Embryonic facial prominence (tissue), 1 donor: ENCODE data around the gene CD38.
"Not testable (repeated sequence)": the region's sequence is repeated elsewhere in the genome, so short reads cannot be mapped to it uniquely, and the experiment has no call there.

Source experiments
- DNase-seq: peaks from one replicate; pipeline ENCODE4 v3.0.0-alpha.2; 2016; ENCODE audit errors: extremely low spot score

CD38 gene

DNA sequence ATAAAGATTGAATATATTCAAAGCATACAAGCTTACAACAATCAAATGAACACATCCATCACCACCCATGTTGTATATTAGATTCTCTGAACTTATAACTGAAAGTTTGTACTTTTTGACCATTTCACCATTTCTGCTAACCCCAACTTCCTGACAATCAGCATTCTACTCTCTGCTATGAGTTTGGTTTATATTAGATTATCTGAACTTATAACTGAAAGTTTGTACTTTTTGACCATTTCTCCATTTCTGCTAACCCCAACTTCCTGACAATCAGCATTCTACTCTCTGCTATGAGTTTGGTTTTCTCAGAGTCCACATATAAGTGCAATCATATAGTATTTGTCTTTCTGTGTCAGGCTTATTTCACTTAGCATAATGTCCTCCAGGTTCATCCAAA lies 15.7 kb upstream of the CD38 start:
- DNase-seq: not testable (repeated sequence)

DNA sequence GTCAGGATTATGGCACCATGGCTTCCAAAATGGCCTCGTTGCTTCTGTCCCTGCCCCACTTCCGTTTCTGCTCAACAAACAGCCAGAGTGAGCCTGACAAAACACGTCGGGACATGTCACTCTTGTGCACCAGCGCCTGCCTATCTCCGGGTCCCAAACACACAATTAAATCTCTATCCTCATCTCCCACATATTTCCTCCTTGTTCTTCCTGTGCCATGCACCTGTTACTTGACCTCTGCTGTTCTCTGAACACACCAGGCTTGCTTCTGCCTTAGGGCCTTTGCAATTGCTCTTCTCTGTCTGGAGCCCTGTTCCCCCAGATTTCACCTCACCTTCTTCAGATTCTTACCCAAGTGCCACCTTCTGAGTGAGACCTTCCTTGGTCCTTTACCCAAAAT lies 12.7 kb upstream of the CD38 start:
- DNase-seq: no peak

DNA sequence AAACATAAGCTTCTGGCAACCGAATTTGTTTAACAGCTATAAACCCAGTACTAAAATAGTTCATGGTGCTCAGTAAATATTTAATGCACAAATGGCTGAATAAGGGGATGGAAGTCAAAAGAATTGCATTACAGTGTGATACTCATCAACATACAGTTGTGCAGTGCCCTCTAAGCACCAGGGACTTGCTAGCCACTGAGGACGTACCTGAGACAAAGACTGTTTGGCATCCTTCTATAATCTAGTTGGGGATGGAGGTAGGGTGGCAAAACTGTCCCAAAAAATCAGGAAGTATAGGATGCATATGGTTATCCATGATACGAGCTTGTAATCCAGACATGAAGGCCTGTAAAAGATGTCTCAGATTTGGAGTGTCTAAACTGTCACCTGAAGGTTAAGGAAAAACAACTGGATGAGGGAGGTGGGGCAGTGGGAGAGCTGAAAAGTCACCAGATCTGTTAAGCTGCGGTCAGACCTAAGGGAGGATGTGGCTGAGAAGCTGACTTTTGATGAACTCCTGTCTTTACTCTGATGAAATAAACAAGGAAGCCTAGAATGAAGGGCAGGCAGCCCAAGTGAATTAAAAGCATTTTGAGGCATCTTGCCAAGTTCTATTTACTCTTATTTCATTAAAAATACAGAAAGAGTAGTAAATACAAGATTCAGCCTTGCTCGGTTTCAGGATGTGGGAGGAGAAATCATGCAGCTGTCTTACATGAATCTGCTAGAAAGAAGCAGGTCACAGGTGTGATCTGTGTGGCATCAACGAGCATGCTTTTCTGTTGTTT lies 12.0 kb upstream of the CD38 start:
- DNase-seq: no peak

DNA sequence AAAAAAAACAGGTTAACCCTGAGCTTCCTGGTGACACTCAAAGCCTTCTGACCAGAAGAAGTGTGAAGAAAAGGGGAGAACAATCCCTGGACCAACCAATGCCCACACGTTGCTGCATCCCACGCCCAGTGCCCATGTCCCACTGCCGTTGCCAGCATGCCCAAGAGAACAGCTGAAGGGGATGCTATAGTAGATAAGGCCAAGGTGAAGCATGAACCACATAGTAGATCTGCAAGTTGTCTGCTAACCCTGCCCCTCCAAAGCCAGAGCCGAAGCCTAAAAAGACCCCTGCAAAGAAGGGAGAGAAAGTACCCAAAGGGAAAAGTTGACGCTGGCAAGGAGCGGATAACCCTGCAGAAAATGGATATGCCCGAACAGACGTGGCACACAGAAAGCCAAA lies 11.3 kb upstream of the CD38 start:
- DNase-seq: no peak

DNA sequence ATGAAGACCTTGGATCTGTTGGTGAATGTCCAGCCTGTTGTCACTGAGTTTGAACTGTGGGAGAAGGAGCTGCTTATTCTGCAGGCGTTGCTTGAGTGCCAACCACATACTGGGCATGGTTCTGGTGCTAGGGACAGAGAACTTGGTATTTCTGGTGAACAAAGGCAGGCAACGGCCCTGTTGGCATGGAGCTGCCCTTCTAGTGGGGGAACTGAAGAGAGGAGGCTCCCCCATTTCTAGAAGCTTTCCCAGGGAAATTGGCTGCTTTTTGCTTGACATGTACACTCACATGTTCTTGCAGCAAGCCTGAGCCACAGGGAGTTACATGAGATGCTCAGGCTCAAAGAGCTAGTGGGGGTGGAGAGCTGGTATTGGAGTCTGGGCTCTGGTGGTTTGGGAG lies 8.9 kb upstream of the CD38 start:
- DNase-seq: no peak

DNA sequence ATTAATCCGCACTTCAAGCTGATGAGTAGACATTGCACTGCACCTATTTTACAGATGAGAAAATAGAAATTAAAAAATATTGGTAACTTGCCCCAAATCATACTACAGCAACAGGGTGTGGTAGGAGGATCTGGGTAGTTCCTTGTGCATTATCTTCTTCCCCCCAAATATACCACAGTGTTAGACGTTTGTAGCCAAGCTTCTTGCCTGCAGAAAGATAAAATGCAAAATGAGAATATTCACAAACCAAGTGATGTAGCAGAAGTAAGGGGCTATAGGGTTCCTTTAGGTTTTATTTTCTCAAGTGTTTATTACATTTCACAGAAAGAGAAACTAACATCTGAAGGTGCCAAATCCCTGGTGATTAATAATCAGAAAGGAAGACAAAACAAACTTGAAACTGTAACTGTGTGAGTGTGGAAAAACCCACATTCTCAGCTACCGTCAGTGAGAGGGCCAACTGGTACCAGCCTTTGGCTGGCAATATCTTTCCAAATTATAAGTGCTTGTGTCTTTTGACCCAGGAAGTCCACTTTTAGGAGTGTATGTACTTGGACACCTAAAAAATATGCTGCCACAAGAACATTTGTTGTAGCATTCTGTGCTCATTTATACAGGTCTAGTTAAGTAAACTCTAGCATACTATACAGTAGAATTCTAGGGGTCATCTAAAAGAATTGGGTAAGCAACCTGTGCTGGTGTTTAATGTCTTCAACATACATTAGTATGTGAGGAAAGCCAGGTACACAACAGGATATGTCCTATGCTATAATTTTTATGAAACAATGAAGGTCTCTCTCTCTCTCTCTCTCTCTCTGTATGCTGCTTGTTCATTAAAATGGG lies 6.7 kb upstream of the CD38 start:
- no peak for DNase-seq

DNA sequence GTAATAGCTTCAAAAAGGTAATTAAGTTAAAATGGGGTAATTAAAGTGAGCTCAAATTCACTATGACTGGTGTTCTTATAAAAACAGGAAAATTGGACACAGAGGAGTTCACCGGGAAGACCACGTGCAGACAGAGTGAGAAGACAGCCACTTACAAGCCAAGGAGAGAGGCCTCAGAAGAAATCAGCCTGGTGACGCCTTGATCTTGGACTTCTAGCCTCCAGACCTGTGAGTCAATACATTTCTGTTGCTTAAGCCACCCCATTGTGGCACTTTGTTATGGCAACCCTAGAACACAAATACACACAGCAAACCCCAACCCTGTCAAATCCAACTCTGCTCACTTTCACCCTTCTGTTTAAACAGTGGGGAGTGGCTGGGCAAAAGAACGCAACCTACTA lies 4.1 kb upstream of the CD38 start:
- no peak for DNase-seq

DNA sequence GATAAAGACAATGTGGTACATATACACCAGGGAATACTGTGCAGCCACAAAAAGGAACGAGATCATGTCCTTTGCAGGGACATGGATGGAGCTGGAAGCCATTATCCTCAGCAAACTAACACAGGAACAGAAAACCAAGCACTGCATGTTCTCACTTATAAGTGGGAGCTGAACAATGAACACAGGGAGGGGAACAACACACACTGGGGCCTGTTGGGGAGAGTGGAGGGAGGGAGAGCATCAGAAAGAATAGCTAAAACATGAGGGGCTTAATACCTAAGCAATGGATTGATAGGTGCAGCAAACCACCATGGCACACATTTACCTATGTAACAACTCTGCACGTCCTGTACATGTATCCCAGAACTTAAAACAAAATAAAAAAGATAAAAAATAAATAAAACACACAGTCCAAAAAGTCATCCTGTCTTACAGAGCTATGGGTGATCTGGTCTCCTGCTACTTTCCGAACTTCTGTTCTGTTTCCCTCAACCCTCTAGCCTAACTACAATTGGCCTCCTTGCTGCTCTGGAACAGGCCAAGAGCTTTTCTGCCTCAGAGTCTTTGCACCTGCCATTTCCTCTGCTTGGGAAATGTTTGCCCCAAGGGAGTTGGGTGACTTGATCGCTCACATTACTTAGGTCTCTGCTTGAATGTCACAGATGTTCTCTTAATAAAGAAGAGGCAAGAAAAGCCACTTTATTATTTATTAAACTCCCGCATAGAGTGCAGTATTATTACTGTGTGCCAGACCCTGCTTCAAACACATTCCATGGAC lies 1.1 kb upstream of the CD38 start:
- no peak for DNase-seq

DNA sequence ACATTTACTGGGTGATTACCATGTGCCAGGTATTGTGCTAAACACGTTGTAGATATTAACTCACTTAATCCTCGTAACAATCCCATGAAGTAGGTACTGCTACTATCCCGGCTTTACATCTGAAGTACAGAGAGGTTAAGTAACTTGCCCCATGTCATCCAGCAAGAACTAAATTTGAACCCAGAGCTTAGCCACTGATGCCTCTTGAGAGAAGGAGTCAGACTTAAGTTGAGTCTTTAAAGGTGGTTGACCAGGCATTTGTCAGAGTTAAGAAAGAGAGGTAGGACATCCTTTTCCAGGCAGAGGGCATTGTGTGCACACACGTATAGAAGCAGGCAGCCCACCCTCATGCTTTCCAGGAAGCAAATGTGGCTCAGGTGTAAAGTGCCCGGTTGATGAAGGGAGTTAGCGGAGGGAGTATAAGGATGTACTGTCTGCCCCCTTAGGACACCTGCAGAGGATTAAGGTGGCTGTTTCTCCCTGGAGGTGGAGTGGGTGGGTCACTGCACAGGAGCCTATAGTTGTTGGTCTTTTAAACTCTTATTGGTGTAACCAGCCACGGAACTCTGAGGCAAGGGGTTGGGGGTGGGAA lies 335 bp upstream of the CD38 start:
- DNase-seq: no peak

DNA sequence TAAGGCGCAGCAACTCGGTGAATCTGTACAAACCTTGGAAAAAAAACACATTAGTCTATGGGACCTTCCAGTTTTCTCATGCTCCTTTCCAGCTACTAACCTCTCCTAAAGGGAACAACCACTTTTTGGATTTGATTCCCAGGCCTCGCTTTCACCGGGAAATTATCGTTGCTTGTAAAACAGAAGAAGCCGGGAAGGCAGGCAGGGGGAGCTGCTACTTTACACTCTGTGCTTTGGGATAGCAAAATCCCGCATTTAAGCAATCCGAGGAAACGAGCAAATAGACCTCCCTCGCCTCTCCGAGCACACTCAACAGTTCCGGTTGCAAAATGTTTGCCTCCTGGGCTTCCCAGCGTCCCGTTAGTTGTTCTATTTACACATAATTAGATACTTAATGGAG lies 1.2 kb downstream of the CD38 start:
- DNase-seq: no peak

DNA sequence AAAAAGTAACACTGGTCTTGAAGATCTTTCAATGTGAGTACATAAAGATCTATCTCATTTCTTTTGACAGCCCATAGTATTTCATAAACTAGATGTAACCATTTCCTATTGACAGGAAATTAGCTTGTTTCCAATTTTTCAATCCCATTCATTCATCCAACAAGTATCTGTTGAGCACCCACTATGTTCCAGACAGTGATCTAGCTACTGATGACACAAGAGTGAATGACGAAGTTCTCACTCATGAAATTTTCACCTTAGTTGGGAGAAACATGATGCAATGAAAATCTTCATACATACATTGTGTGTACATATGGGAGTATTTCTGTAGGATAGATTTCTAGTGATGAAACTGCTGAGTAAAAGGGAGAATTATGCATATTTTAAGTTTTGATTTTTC lies 1.7 kb downstream of the CD38 start:
- DNase-seq: no peak

DNA sequence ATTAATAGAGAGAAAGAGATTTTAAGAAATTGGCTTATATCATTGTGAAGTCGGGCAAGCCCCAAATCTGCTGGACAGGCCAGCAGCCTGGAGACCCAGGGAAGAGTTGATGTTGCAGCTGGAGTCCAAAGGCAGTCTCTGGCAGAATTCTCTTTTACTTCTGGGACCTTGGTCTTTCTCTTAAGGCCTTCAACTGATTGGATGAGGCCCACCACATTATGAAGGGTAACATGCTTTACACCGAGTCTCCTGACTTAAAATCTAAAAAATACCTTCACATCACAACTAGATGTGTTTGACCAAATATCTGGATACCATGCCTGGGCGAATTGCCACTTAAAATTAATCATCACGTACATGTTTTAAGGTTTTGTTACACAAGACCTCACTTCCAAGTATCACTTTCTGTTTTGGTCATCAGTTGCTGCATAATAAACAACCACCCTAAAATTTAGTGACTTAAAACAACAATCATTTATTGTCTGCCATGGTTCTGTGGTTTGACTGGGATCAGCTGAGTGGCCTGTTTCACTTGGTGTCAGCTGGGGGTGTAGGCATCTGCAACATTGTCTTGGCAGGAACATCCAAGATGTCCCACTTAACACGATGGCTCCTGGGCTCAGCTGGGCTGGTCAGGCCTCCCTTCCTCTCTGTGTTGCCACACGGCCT lies 3.4 kb downstream of the CD38 start:
- DNase-seq: no peak

DNA sequence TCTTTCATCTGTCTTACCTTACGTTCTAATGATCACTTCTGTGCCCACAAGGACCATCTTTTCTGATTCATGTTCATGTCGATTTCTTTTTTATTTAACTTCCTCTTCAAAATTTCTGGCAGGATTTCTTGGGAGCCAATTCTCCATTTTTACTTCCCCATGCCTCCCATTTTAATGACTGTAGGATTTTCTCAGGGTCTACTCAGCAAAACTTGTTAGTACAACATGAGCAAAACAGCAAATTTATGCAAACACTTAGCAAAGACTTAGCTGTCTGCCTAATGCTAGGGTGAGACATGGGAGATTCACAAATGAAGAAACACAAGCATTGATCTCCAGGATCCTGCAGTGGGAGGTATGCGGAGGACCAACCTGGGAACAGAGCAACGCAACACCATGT lies 5.5 kb downstream of the CD38 start:
- DNase-seq: no peak

DNA sequence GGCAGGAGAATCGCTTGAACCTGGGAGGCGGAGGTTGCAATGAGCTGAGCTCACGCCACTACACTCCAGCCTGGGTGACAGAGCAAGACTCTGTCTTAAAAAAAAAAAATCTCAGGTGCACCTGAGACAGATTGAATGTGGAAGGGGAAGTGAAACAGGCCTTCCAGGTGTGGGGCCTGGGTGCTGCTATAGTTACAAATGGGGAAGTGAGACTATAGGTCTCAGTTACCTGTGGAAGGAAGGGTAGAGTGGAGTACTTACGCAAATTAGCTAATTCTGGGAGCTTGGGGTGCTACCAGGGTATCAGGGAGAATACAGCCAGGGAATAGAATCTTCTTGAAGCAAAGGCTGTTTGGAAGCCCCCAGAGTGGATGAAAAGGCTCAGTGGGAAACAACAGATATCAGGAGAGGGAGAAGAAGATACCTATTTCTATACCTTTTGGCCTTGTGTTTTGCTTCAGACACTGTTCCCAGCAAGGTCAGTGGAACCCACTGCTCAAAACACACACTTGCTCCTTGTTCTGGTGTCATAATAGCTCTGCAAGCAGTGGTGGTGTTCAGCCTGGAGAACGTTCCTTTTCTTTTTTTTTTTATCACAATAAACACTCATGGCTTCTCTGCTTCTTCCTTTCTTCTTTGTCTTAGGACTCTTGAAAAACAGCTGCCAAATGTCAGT lies 7.0 kb downstream of the CD38 start:
- no peak for DNase-seq

DNA sequence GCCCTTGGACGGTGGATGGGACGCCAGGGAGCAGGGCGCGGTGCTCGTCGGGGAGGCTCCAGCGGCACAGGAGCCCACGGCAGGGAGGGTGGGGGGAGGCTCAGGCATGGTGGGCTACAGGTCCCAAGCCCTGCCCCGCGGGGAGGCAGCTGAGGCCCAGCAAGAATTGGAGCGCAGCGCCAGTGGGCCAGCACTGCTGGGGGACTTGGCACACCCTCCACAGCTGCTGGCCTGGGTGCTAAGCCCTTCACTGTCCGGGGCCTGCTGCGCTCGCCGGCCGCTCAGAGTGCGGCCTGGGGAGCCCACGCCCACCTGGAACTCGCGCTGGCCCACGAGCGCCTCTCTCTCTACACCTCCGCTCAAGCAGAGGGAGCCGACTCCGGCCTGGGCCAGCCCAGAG lies 8.6 kb downstream of the CD38 start:
- DNase-seq: no peak

DNA sequence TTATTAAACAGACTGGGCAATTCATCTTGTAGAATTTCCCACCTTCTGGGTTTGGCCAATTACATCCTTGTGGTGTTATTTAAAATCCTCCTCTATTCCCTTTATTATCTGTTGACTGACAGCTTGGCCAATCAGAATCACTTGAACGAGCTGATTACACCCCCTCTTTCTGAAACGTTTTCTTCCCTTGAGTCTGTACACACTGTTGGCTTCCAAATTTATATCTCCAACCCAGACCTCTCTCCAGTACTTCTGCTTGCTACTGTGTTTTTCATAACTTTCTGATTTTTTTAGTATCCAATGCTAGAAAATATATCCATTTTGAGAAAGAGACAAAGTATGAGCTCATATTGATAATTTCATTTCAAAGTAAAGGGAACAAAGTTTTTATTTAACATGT lies 14.8 kb downstream of the CD38 start:
- DNase-seq: no peak

DNA sequence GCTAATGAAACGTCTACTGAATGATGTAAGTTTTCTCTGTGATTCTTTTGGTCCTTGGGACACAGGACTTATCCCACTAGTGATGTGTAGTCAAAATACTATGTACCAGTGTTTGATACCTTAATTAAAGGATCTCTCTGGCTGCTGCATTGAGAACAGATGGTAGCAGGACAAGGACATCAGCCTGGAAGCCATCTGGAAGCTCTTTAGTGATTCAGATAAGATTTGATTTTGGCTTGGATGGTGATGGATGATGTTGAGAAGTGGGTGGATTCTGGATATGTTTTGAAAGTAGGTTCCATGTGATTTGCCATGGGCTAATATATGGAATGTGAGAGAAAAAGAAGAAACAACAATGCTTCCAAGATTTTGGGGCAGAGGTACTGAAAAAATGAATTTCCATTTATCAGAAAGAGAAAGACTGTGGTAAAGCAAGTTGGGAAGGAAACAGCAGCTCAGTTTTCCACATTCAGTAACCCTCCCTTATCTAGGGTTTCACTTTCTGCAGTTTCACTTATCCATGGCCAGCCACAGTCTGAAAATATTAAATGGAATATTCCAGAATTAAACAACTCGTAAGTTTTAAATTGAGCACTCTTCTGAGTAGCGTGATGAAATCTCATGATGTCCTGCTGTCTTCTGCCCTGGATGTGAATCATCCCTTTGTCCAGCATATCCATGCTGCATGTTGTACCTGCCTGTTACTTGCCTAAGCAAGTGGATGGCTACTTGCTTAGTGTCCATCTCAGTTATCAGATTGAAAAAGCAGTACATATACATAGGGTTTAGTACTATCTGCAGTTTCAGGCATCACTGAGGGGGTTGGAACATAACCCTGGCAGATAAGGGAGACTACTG lies 15.6 kb downstream of the CD38 start:
- DNase-seq: no peak

DNA sequence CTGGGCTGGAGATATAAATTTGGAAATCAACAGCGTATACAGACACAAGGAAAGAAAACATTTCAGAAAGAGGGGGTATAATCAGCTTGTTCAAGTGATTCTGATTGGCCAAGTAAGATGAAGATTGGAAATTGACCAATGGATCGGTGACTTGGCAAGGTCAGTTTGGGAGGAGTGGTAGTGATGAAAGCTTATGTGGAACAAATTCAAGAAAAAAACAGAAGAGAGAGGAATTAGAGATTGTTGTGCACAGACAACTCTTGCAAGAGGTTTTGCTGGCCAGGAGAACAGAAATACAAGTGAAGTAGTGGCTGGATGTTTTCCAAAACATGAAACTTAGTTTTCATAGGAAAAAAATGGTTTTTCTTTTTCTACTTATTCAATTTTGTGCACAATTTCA lies 16.3 kb downstream of the CD38 start:
- no peak for DNase-seq

DNA sequence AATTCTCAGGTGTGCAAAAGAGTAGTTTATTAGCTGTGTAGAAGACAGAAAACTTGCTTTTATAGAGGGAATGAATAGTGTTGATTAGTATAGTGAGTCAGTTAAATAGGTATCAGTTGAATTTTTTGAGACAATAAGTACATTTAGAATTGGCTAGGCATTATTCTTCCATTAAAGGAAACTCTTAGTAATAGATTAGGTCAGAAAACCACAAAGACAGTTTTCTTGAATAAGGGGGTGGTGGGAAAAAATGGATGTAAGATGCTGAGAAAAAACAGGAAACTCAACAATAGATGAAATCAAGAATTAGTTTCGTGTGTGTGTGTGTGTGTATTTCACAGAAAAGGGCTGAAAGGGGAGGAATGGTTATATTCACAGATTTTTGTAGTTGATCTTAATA lies 16.8 kb downstream of the CD38 start:
- no peak for DNase-seq

DNA sequence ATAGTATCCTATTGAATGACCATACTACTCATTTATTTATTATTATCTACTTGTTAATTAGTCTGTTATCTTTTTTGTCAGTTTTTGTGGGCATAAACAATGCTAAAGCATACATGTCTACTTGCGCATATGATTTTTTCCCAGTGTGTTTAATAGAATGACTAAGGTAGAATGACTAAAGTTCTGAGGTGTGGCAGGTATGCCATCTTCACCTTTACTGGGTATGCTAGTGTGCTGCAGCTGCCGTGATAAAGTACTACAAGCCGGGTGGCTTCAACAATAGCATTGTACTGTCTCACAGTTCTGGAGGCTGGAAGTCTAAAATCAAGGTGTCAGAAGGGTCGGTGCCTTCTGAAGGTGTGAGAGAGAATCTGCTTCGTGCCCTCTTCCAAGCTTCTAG lies 19.2 kb downstream of the CD38 start:
- no peak for DNase-seq
